Measurements from ENCODE around the gene LYZL4.

DNA sequence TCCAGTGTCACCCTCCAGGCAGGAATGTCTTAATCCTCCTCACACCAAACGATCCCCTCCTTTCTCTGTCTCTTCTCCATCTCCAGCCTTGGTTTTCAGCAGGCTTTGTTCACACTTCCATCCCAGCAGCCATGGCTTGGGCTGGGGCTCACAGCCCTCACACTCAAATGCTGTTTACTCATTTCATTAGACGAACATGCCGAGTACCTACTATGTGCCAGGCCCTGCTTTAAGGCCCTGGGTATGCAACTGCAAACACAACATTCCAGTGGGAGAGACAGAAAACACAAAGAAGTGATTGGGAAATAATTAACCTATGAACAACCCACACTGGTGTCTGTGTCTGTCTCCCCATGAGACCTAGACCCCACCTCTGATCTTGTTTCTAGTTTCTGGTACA is 43.9 kb downstream of the LYZL4 start:
- TF ChIP-seq, protein P1, sequence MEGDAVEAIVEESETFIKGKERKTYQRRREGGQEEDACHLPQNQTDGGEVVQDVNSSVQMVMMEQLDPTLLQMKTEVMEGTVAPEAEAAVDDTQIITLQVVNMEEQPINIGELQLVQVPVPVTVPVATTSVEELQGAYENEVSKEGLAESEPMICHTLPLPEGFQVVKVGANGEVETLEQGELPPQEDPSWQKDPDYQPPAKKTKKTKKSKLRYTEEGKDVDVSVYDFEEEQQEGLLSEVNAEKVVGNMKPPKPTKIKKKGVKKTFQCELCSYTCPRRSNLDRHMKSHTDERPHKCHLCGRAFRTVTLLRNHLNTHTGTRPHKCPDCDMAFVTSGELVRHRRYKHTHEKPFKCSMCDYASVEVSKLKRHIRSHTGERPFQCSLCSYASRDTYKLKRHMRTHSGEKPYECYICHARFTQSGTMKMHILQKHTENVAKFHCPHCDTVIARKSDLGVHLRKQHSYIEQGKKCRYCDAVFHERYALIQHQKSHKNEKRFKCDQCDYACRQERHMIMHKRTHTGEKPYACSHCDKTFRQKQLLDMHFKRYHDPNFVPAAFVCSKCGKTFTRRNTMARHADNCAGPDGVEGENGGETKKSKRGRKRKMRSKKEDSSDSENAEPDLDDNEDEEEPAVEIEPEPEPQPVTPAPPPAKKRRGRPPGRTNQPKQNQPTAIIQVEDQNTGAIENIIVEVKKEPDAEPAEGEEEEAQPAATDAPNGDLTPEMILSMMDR (IDR thresholded peaks at IDR 0.05) = no peak
- TF ChIP-seq POLR2AphosphoS5 (IDR thresholded peaks at IDR 0.05; ENCODE audit: low read depth, low read length) (no peak), TCF7L2 (IDR thresholded peaks at IDR 0.05; ENCODE audit: low read depth, low read length) (no peak)
